GM23338 (cell line): ENCODE results near the gene OR2V2. TPM values are rescaled to one million over a fixed set of nuclear protein-coding genes. Genes with fewer than 3 reads are reported as not detected.

Source experiments
- ATAC-seq: fragments of 200-7000 bp; cut with Tn5 transposase; 3 replicates; pipeline ENCODE4 v1.9.1; 2020
- DNase-seq: peaks from one replicate; pipeline ENCODE4 v3.0.0-alpha.2; 2015; ENCODE audit warnings: low spot score
- H2AFZ ChIP-seq: fragments of 200-600 bp; sonication (generic); 2 replicates; pipeline ENCODE4 v1.8.0; 2016; ENCODE audit warnings: antibody characterized with exemption, mild to moderate bottlenecking, moderate library complexity
- H3F3A ChIP-seq: fragments of 200-600 bp; sonication (generic); replicated peaks from 2 replicates; pipeline ENCODE4 v1.8.0; 2017; ENCODE audit warnings: antibody characterized with exemption, mixed run types, low read depth
- H3K27ac ChIP-seq: fragments of 200-600 bp; sonication (generic); 2 replicates; pipeline ENCODE4 v1.6.1; 2016; ENCODE audit warnings: low read depth
- H3K27me3 ChIP-seq: fragments of 200-600 bp; sonication (generic); 2 replicates; pipeline ENCODE4 v1.8.0; 2016; ENCODE audit warnings: mild to moderate bottlenecking, mixed run types, moderate library complexity; ENCODE audit not compliant: insufficient read depth
- H3K36me3 ChIP-seq: fragments of 200-600 bp; sonication (generic); 2 replicates; pipeline ENCODE4 v1.8.0; 2016; ENCODE audit warnings: mild to moderate bottlenecking; ENCODE audit not compliant: insufficient read depth
- H3K4me1 ChIP-seq: fragments of 200-600 bp; sonication (generic); 2 replicates; pipeline ENCODE4 v1.8.0; 2016; ENCODE audit warnings: mild to moderate bottlenecking, moderate library complexity; ENCODE audit not compliant: insufficient read depth
- H3K4me2 ChIP-seq: fragments of 200-600 bp; sonication (generic); 2 replicates; pipeline ENCODE4 v1.7.1; 2017; ENCODE audit warnings: mixed run types
- H3K4me3 ChIP-seq: fragments of 200-600 bp; sonication (generic); 2 replicates; pipeline ENCODE4 v1.6.1; 2016; ENCODE audit warnings: mixed run types
- H3K79me2 ChIP-seq: fragments of 200-600 bp; sonication (generic); replicated peaks from 2 replicates; pipeline ENCODE4 v1.8.0; 2017; ENCODE audit warnings: mild to moderate bottlenecking; ENCODE audit not compliant: insufficient read depth
- H3K9me2 ChIP-seq: fragments of 200-600 bp; sonication (generic); 2 replicates; pipeline ENCODE4 v1.8.0; 2017; ENCODE audit not compliant: insufficient read depth
- H4K20me1 ChIP-seq: fragments of 200-600 bp; sonication (generic); replicated peaks from 2 replicates; pipeline ENCODE4 v1.8.0; 2017; ENCODE audit warnings: mild to moderate bottlenecking; ENCODE audit not compliant: insufficient read depth
- H3K27ac Mint-ChIP-seq: 2 replicates; pipeline ENCODE4 v1.8.0; 2020; ENCODE audit warnings: inconsistent platforms, mild to moderate bottlenecking, moderate library complexity, mixed read lengths
- H3K27me3 Mint-ChIP-seq: 3 replicates; pipeline ENCODE4 v1.8.0; 2022; ENCODE audit warnings: low read depth, mild to moderate bottlenecking, moderate library complexity, mixed read lengths, inconsistent platforms; ENCODE audit not compliant: insufficient read depth, poor library complexity
- H3K36me3 Mint-ChIP-seq: 3 replicates; pipeline ENCODE4 v1.8.0; 2021; ENCODE audit warnings: low read depth, mild to moderate bottlenecking, inconsistent platforms, moderate library complexity, mixed read lengths
- H3K4me1 Mint-ChIP-seq: 3 replicates; pipeline ENCODE4 v1.8.0; 2020; ENCODE audit warnings: mild to moderate bottlenecking, inconsistent platforms, mixed read lengths
- H3K4me3 Mint-ChIP-seq: 3 replicates; pipeline ENCODE4 v1.8.0; 2021; ENCODE audit warnings: moderate library complexity, mild to moderate bottlenecking, inconsistent platforms, mixed read lengths
- H3K9me3 Mint-ChIP-seq: 3 replicates; pipeline ENCODE4 v1.8.0; 2020; ENCODE audit warnings: moderate library complexity, mild to moderate bottlenecking, inconsistent platforms, mixed read lengths
- CTCF ChIP-seq, 2 experiments: fragments of 200-600 bp in 1 of 2; sonication (generic) in 1 of 2; conservative IDR thresholded peaks; 2 replicates each; pipeline versions ENCODE4 v1.5.1 to v1.6.1; 2016 to 2017; ENCODE audit warnings: antibody characterized with exemption in 2 of 2, low read depth in 2 of 2, mild to moderate bottlenecking in 2 of 2, moderate library complexity in 1 of 2
- POLR2AphosphoS5 ChIP-seq: IDR thresholded peaks from 2 replicates; pipeline ENCODE4 v1.6.1; 2016; ENCODE audit warnings: antibody characterized with exemption, low read depth
- STAT1 ChIP-seq: IDR thresholded peaks from one replicate; pipeline ENCODE4 v1.6.1; 2016; ENCODE audit warnings: antibody characterized with exemption; ENCODE audit not compliant: unreplicated experiment
- polyA plus RNA-seq: library from polyadenylated mRNA; unstranded; fragments of >200 nt; fragmentation: Nextera tagmentation; extraction: Ambion mirVana; gene quantifications from 2 replicates; pipeline ENCODE4 v1.2.1, GENCODE V29; 2016
- total RNA-seq: library from RNA; depleted of rRNA; stranded (reverse); fragments of >200 nt; shearing (Covaris generic); gene quantifications from 2 replicates; pipeline ENCODE4 v1.2.3, GENCODE V29; 2014
- TF ChIP-seq, protein P1 (sequence below): IDR thresholded peaks from one replicate; pipeline ENCODE4 v1.6.1; 2018; ENCODE audit warnings: antibody characterized with exemption; ENCODE audit not compliant: unreplicated experiment

Gene OR2V2
- total and polyA plus RNA-seq, 2 experiments from 2014 or later = not detected

GRCh38 chr5:181194489-181195248, 47.3 kb downstream of the OR2V2 start:
- H3K4me1 ChIP-seq = peaks cover 26% of the 10 kb centered on the region

More at GRCh38 chr5:181194489-181195248, 47.3 kb downstream of the OR2V2 start:
- Mint-ChIP-seq H3K9me3 (peaks cover 4% of the 10 kb centered on the region; the same call in 1 of the 3 replicates), H3K27ac (no peak overlapping the region), H3K36me3 (0 out of 3 replicates have a peak, but pooled peaks cover 2% of the 10 kb centered on the region), H3K4me1 (peaks cover 27% of the 10 kb centered on the region), H3K27me3 (peaks cover 48% of the 10 kb centered on the region), H3K4me3 (no peak overlapping the region; the same call in 2 of the 3 replicates)
- DNase-seq (peak; percentile 60), ATAC-seq (no peak; the same call in 2 of the 3 replicates)
- no peak for TF ChIP-seq STAT1
- TF ChIP-seq, protein P1, sequence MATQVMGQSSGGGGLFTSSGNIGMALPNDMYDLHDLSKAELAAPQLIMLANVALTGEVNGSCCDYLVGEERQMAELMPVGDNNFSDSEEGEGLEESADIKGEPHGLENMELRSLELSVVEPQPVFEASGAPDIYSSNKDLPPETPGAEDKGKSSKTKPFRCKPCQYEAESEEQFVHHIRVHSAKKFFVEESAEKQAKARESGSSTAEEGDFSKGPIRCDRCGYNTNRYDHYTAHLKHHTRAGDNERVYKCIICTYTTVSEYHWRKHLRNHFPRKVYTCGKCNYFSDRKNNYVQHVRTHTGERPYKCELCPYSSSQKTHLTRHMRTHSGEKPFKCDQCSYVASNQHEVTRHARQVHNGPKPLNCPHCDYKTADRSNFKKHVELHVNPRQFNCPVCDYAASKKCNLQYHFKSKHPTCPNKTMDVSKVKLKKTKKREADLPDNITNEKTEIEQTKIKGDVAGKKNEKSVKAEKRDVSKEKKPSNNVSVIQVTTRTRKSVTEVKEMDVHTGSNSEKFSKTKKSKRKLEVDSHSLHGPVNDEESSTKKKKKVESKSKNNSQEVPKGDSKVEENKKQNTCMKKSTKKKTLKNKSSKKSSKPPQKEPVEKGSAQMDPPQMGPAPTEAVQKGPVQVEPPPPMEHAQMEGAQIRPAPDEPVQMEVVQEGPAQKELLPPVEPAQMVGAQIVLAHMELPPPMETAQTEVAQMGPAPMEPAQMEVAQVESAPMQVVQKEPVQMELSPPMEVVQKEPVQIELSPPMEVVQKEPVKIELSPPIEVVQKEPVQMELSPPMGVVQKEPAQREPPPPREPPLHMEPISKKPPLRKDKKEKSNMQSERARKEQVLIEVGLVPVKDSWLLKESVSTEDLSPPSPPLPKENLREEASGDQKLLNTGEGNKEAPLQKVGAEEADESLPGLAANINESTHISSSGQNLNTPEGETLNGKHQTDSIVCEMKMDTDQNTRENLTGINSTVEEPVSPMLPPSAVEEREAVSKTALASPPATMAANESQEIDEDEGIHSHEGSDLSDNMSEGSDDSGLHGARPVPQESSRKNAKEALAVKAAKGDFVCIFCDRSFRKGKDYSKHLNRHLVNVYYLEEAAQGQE = no peak
- TF ChIP-seq POLR2AphosphoS5 = no peak
- TF ChIP-seq CTCF (conservative IDR thresholded peaks at IDR 0.05; ENCODE audit: low read depth in 2 of 2) = peak; percentile 23 to 37; a peak in 3 of 4 replicates
- Histone ChIP-seq H3K9me2 (no peaks in the 10 kb centered on the region), H3K36me3 (no peaks in the 10 kb centered on the region), H3K27me3 (peaks cover 69% of the 10 kb centered on the region), H3K79me2 (no peaks in the 10 kb centered on the region), H2AFZ (no peak overlapping the region), H4K20me1 (no peaks in the 10 kb centered on the region; the same call in 1 of the 2 replicates), H3K4me3 (peak overlapping the region; percentile 43), H3K4me2 (peak overlapping the region; percentile 48; the same call in 1 of the 2 replicates), H3F3A (peaks cover 7% of the 10 kb centered on the region), H3K27ac (no peak overlapping the region)
